Vagina (tissue), 2 donors: ENCODE results near the gene PECR.

ENCODE experiments used
- POLR2A ChIP-seq, 2 donors: fragments of 450-650 bp; IDR thresholded peaks; one replicate each; pipeline ENCODE4 v1.6.1; 2017; ENCODE audit warnings: antibody characterized with exemption in 2 of 2, mild to moderate bottlenecking in 2 of 2, moderate library complexity in 2 of 2
- TF ChIP-seq, protein P1 (sequence below), 3 experiments: fragments of 450-650 bp in 2 of 3; fragments of 200-600 bp in 1 of 3; sonication (generic) in 1 of 3; IDR thresholded peaks; one replicate each; pipeline ENCODE4 v1.5.1; 2017 to 2019; ENCODE audit warnings: antibody characterized with exemption in 3 of 3, mild to moderate bottlenecking in 2 of 3, moderate library complexity in 2 of 3

- TF ChIP-seq, protein P1, sequence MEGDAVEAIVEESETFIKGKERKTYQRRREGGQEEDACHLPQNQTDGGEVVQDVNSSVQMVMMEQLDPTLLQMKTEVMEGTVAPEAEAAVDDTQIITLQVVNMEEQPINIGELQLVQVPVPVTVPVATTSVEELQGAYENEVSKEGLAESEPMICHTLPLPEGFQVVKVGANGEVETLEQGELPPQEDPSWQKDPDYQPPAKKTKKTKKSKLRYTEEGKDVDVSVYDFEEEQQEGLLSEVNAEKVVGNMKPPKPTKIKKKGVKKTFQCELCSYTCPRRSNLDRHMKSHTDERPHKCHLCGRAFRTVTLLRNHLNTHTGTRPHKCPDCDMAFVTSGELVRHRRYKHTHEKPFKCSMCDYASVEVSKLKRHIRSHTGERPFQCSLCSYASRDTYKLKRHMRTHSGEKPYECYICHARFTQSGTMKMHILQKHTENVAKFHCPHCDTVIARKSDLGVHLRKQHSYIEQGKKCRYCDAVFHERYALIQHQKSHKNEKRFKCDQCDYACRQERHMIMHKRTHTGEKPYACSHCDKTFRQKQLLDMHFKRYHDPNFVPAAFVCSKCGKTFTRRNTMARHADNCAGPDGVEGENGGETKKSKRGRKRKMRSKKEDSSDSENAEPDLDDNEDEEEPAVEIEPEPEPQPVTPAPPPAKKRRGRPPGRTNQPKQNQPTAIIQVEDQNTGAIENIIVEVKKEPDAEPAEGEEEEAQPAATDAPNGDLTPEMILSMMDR (IDR thresholded peaks at IDR 0.05), result no peak
- no peak for TF ChIP-seq POLR2A (IDR thresholded peaks at IDR 0.05)
Measured at GRCh38 chr2:216039918-216040317, 41.7 kb downstream of the PECR start.
